ES-I3 (cell line): Measurements from ENCODE around the gene MCHR1.
"Not testable (repeated sequence)": the region's sequence is repeated elsewhere in the genome, so short reads cannot be mapped to it uniquely, and the experiment has no call there.

Source experiments
- H3K36me3 ChIP-seq: 2 replicates; pipeline ENCODE4 v1.6.1; 2013; ENCODE audit warnings: mild to moderate bottlenecking, low read length, control low read depth, moderate library complexity; ENCODE audit not compliant: insufficient read depth
- H3K4me1 ChIP-seq: 2 replicates; pipeline ENCODE4 v1.6.1; 2013; ENCODE audit warnings: mild to moderate bottlenecking, control low read depth, low read length; ENCODE audit not compliant: insufficient read depth
- H3K9ac ChIP-seq: 2 replicates; pipeline ENCODE4 v1.6.1; 2013; ENCODE audit warnings: low read depth, mild to moderate bottlenecking, low read length, moderate library complexity
- H3K9me3 ChIP-seq: 2 replicates; pipeline ENCODE4 v1.6.1; 2013; ENCODE audit warnings: mild to moderate bottlenecking, low read length, moderate library complexity; ENCODE audit not compliant: control insufficient read depth, insufficient read depth

The MCHR1 gene

DNA sequence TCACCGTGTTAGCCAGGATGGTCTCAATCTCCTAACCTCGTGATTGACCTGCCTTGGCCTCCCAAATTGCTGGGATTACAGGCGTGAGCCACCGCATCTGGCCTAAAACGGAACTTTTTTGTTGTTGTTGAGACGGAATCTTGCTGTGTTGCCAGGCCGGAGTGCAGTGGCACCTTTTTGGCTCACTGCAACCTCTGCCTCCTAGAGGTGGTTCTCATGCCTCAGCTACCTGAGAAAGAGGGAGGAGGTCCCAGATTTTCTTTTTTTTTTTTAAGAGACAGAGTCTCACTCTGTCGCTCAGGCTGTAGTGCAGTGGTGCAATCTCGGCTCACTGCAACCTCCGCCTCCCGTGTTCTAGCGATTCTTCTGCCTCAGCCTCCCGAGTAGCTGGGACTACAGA, 7.9 kb upstream of the MCHR1 start:
- H3K9ac ChIP-seq: no peak overlapping the region
- no peaks in the 10 kb centered on the region for H3K36me3 ChIP-seq
- no peaks in the 10 kb centered on the region for H3K9me3 ChIP-seq
- H3K4me1 ChIP-seq: peaks cover 7% of the 10 kb centered on the region; the same call in 1 of the 2 replicates

DNA sequence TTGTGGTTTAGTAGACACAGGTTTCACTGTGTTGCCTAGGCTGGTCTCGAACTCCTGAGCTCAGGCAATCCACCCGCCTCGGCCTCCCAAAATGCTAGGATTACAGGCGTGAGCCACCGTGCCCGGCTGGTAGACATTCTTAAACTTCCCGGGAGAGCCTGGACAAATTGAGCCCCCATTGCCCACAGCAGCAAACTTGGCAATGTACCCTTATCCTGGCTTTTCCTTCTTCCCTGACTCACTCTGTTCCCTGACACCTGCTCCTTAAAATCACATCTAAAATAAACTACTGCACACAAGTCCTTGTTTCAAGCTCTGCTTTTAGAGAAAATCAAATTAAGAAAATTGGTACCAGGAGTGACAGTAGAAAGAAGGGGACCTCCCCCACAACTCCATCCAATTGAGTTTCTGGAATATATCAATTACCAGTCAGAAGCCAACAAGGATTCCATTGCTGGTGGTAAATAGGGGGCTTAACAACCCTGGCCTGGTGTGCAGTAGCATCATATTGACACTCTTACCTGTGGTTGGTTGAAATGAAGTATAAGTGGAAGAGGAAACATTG, 7.4 kb upstream of the MCHR1 start:
- no peak overlapping the region for H3K9ac ChIP-seq
- H3K36me3 ChIP-seq: no peaks in the 10 kb centered on the region
- H3K4me1 ChIP-seq: peaks cover 7% of the 10 kb centered on the region; the same call in 1 of the 2 replicates
- H3K9me3 ChIP-seq: no peaks in the 10 kb centered on the region

DNA sequence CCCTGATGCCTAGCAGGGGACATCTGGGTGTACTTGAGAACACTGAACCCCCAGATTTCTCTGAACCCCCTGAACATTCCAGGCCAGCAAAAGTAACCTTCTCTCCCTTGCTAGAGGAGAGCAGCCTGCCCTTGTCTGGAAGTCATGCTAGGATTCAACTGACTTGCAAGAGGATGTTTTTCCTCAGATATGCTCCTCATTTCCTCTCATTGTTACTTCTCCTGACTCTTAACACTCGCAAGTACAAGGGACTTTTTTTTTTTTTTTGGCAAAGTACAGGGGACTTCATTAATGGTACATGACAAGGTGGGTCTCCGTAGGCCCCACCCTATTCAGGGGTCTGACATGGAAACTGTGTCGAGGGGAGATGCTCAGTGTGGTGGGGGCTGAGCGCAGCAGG, 6.3 kb upstream of the MCHR1 start:
- H3K4me1 ChIP-seq: peaks cover 7% of the 10 kb centered on the region; the same call in 1 of the 2 replicates
- H3K9me3 ChIP-seq: no peaks in the 10 kb centered on the region
- no peak overlapping the region for H3K9ac ChIP-seq
- H3K36me3 ChIP-seq: no peaks in the 10 kb centered on the region

DNA sequence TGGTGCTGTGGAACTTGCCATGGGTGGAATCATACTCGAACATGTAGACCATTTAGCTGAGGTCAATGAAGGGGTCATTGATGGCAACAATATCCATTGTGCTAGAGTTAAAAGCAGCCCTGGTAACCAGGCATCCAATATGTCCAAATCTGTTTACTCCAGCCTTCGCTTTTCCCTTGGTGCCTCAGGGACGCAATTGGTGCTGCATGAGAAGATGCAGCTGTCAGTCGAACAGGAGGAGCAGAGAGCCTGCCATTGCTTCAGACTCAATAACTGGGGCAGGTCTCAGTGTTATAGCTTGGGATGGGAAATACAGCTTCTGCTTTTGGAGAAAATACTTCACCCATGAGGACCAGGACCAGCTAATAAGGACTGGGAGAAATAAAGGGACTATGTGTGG, 5.0 kb upstream of the MCHR1 start:
- no peaks in the 10 kb centered on the region for H3K36me3 ChIP-seq
- no peaks in the 10 kb centered on the region for H3K9me3 ChIP-seq
- H3K9ac ChIP-seq: no peak overlapping the region
- peaks cover 10% of the 10 kb centered on the region for H3K4me1 ChIP-seq

DNA sequence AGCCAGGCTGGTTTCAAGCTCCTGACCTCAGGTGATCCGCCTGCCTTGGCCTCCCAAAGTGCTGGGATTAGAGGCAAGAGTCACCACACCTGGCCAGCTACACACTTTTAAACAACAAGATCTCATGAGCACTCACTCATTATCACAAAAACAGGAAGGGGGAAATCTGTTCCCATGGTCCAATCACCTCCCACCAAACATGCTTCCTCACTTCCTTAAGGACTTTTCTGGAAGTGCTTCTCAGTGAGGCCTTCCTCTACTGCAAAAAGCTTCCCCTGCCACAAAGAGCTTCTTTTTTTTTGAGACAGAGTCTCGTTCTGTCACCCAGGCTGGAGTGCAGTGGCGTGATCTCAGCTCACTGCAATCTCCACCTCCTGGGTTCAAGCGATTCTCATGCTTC, 3.1 kb upstream of the MCHR1 start:
- not testable (repeated sequence) for H3K36me3 ChIP-seq, H3K9ac ChIP-seq, H3K9me3 ChIP-seq
- H3K4me1 ChIP-seq: peaks cover 20% of the 10 kb centered on the region

DNA sequence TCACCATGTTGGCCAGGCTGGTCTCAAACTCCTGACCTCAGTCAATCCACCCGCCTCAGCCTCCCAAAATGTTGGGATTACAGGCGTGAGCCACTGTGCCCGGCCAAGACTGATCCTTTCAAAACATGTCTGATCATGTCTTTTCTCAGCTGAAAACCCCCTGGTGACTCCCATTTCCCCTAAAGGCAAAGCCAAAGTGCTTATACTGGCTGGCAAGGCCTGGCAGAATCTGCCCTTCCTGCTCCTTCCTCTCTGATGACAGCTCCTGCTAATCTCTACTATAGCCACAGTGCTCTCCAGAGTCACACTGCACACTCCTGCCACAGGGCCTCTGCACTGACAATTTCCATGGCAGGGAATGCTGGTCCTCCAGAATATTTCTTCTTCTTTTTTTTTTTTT, 2.6 kb upstream of the MCHR1 start:
- Histone ChIP-seq H3K9ac (no peak overlapping the region), H3K9me3 (no peaks in the 10 kb centered on the region), H3K4me1 (peaks cover 20% of the 10 kb centered on the region), H3K36me3 (no peaks in the 10 kb centered on the region)

DNA sequence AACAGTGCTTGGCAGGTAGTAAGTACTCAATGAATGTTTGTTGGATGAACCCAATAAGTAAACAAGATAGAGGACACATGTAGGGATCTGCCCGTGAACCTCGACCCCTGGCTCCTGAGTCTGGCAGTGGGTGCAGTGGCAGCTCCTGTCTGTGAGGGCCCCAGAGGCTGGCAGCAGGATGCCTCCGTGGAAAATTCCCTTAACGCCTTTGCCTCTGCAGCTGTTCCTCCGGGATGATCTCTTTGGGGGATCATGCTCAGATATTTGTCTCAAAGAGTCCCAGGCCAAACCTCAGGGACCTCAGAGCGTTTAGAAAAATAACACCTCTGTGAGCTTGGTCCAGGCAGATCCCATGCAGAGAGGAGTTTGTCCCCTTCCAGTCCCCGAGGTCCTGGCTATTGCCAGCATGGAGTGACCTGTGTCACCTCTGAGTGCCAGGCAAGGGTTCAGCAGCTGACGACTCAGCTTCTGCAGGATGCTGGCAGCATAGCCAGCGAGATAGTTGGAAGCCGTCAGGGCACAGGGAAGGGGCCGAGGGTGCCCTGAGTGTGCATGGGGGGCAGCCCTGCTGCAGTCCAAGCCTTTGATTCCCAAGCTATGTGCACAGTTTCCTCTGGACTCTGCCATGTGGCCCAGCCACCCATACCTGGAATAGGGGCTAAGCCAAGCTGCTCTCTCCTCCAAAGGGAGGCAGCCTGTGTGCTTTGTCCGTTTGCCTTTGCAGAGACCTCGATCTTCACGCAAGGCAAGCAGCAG, 613 bp upstream of the MCHR1 start:
- no peaks in the 10 kb centered on the region for H3K9me3 ChIP-seq
- H3K9ac ChIP-seq: peak overlapping the region; percentile 45; the same call in 1 of the 2 replicates
- H3K4me1 ChIP-seq: peaks cover 25% of the 10 kb centered on the region
- no peaks in the 10 kb centered on the region for H3K36me3 ChIP-seq

DNA sequence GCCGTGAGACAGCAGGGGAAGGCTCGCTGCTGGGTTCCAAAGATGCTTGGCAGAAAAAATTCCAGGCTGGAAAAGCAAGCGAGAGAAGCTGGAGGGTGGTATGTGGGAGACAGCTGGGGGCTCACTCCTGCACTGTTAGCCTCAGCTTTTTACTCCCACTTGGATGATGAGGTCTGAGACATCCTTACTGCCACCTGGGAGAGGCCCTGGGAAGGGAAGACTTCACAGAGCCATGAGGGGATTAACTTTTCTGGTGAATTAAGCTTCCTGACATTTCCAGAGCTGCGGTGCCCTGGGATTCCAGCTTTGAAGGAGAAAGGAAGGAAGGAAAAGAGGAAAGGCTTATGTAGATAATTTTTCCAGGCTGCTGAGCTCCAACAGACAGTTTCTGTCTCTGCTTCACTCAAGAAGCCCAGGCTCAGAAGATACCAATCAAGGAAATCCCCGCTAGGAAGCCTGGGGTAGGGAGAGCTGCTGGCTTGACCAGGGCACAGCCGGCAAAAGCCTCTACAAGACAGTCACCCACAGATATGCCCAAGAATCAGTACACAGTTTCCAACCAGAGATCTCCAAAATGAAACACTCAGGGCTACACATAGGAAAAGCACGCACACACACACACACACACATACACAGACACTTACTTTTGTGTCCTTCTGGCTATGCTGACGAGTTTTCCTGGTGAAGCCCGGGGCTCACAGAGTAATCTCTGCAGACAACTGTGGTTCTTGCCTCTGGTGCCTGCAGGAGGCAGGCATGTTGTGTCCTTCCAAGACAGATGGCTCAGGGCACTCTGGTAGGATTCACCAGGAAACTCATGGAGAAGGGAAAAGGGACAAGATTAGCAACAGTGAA, 907 bp downstream of the MCHR1 start:
- H3K9ac ChIP-seq: peak overlapping the region; percentile 4; the same call in 1 of the 2 replicates
- H3K36me3 ChIP-seq: no peaks in the 10 kb centered on the region
- peaks cover 28% of the 10 kb centered on the region for H3K4me1 ChIP-seq
- H3K9me3 ChIP-seq: no peaks in the 10 kb centered on the region

DNA sequence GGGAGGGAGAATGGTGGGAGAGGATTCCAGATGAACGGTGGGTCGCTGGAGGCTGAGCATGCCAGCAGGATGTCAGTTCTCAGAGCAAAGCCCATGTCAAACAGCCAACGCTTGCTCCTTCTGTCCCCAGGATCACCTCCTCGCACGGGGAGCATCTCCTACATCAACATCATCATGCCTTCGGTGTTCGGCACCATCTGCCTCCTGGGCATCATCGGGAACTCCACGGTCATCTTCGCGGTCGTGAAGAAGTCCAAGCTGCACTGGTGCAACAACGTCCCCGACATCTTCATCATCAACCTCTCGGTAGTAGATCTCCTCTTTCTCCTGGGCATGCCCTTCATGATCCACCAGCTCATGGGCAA, 1.5 kb downstream of the MCHR1 start:
- no peaks in the 10 kb centered on the region for H3K9me3 ChIP-seq
- no peak overlapping the region for H3K9ac ChIP-seq
- peaks cover 31% of the 10 kb centered on the region for H3K4me1 ChIP-seq
- H3K36me3 ChIP-seq: no peaks in the 10 kb centered on the region

DNA sequence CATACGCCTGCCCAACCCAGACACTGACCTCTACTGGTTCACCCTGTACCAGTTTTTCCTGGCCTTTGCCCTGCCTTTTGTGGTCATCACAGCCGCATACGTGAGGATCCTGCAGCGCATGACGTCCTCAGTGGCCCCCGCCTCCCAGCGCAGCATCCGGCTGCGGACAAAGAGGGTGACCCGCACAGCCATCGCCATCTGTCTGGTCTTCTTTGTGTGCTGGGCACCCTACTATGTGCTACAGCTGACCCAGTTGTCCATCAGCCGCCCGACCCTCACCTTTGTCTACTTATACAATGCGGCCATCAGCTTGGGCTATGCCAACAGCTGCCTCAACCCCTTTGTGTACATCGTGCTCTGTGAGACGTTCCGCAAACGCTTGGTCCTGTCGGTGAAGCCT, 2.2 kb downstream of the MCHR1 start:
- no peaks in the 10 kb centered on the region for H3K9me3 ChIP-seq
- no peak overlapping the region for H3K9ac ChIP-seq
- H3K36me3 ChIP-seq: no peaks in the 10 kb centered on the region
- H3K4me1 ChIP-seq: peaks cover 31% of the 10 kb centered on the region

DNA sequence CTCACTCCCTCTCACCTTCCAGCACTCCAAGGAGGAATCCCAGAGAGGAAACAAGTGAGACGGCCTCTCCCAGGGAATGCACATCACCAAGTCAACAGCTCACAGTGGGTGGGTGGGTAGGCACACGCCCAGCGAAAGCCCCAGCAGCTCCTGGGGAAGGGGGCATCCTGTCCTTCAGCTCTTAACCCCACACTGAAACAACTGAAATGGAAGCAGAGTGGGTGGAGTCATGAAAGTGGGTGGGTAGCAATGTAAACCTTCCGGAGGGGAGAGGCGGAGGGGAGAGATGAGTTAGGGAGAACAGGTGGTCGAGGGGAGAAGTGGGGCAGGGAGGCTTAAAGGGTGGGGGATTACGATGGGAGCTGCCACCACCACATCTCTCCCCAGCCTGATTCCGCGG, 5.4 kb downstream of the MCHR1 start:
- peaks cover 32% of the 10 kb centered on the region for H3K4me1 ChIP-seq
- peak overlapping the region; percentile 41 for H3K9ac ChIP-seq
- no peaks in the 10 kb centered on the region for H3K36me3 ChIP-seq
- 0 out of 2 replicates have a peak, but pooled peaks cover 3% of the 10 kb centered on the region for H3K9me3 ChIP-seq

DNA sequence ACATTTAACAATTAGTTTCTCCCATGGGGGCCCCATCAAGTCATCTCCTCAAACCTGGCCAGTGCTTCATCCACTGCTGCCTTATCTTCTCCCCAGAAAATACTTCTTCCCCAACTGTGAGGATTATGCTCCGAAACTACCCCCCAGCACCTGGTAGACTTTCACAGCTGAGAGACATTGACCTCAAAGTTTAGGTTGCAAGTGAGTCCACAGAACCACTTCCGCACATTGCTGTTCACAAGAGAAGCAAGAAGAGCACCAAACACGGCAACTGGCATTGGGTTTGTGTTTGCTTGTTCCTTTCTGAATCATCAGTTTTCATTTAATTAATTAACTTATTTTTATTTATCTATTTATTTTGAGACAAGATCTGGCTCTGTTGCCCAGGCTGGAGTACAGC, 6.1 kb downstream of the MCHR1 start:
- 0 out of 2 replicates have a peak, but pooled peaks cover 3% of the 10 kb centered on the region for H3K9me3 ChIP-seq
- H3K36me3 ChIP-seq: no peaks in the 10 kb centered on the region
- peak overlapping the region; percentile 41 for H3K9ac ChIP-seq
- peaks cover 33% of the 10 kb centered on the region for H3K4me1 ChIP-seq

DNA sequence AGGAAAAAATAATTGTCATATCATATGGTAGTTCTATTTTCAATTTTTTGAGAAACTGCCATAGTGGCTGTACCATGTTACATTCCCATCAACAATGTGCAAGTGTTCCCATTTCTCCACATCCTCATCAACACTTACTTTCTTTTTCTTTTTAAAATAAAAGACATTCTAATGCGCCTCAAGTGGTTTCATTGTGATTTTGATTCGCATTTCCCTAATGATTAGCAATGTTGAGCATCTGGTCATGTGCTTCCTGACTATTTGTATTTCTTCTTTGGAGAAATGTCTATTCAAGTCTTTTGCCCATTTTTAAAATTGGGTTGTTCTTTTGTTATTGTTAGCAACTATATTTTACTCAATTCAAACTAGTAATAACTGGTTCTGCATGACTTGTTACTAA, 8.4 kb downstream of the MCHR1 start:
- 0 out of 2 replicates have a peak, but pooled peaks cover 3% of the 10 kb centered on the region for H3K9me3 ChIP-seq
- H3K36me3 ChIP-seq: no peaks in the 10 kb centered on the region
- H3K9ac ChIP-seq: no peak overlapping the region
- peaks cover 28% of the 10 kb centered on the region for H3K4me1 ChIP-seq

DNA sequence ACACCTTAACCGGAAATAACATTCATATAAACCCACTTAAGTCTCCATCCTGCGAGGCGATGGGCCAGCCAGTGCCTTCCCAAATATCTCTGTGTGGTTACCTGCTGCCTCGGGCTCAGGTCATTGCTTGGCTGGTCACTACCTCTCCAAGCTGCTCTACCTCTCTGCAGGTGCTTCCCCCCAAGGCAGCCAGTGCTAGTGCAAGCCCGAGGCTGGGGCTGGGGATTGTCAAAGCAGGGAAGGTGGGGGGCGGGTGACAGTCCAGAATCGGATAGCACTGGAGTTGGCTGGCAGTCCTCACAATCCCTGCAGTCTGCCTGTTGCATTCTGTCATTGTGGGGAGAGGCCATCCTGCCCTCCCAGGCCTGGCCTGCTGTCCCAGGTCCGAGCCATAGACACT, 11.1 kb downstream of the MCHR1 start:
- 0 out of 2 replicates have a peak, but pooled peaks cover 3% of the 10 kb centered on the region for H3K9me3 ChIP-seq
- no peaks in the 10 kb centered on the region for H3K36me3 ChIP-seq
- H3K4me1 ChIP-seq: peaks cover 21% of the 10 kb centered on the region
- no peak overlapping the region for H3K9ac ChIP-seq
